Measurements from ENCODE around the gene CCR1. TPM values are rescaled to one million over a fixed set of nuclear protein-coding genes. Genes with fewer than 3 reads are reported as not detected.

CCR1 gene
- polyA plus RNA-seq, 1 of the 3 experiments (the other 2 are of a cell fraction), result not detected

GRCh38 chr3:46192939-46193338 lies 15.2 kb downstream of the CCR1 start:
- Histone ChIP-seq H3K9me2 (no peaks in the 10 kb centered on the region), H3K9me3 (no peaks in the 10 kb centered on the region), H4K20me1 (ENCODE audit: insufficient read depth) (no peaks in the 10 kb centered on the region), H3K9ac (no peak overlapping the region), H3K36me3 (replicated peaks in 1 of 2; ENCODE audit: control insufficient read depth in 1 of 2, insufficient read depth in 2 of 2, low read length in 1 of 2) (no peaks in the 10 kb centered on the region), H3F3A (replicated peaks; ENCODE audit: insufficient read depth) (no peaks in the 10 kb centered on the region), H3K4me1 (ENCODE audit: control insufficient read depth in 1 of 2, insufficient read depth in 2 of 2, low read depth in 1 of 2, low read length in 1 of 2) (no peaks in the 10 kb centered on the region), H3K79me2 (ENCODE audit: insufficient read depth) (no peaks in the 10 kb centered on the region), H2AFZ (ENCODE audit: low read depth) (no peak overlapping the region), H3K27ac (ENCODE audit: low read depth in 2 of 2, low read length in 1 of 2) (no peak overlapping the region), H3K27me3 (ENCODE audit: insufficient read depth) (no peaks in the 10 kb centered on the region; the same call in 1 of the 2 replicates), H3K4me2 (no peak overlapping the region), H3K4me3 (ENCODE audit: low read depth in 2 of 2, low read length in 1 of 2) (no peak overlapping the region)
- no peak for DNase-seq
- TF ChIP-seq RCOR1 (IDR thresholded peaks at IDR 0.05; ENCODE audit: low read length) (no peak), REST (IDR thresholded peaks at IDR 0.05; ENCODE audit: low read depth, low read length) (no peak), CHD2 (IDR thresholded peaks at IDR 0.05; ENCODE audit: low read length, partially characterized antibody) (no peak), NFIC (IDR thresholded peaks at IDR 0.05; ENCODE audit: borderline replicate concordance) (no peak), YY1 (IDR thresholded peaks at IDR 0.05; ENCODE audit: low read depth) (no peak), FOXJ3 (CRISPR knock-in tag; IDR thresholded peaks at IDR 0.05) (no peak), POLR2AphosphoS5 (IDR thresholded peaks at IDR 0.05; ENCODE audit: low read depth, low read length) (no peak), PBX3 (IDR thresholded peaks at IDR 0.05) (no peak), MXI1 (IDR thresholded peaks at IDR 0.05; ENCODE audit: low read depth, low read length) (no peak), EZH2phosphoT487 (IDR thresholded peaks at IDR 0.05; ENCODE audit: borderline replicate concordance, low read depth) (no peak), GABPA (IDR thresholded peaks at IDR 0.05; ENCODE audit: low read depth) (no peak), NRF1 (IDR thresholded peaks at IDR 0.05; ENCODE audit: low read depth, low read length) (no peak), CTCF (IDR thresholded peaks at IDR 0.05) (no peak), MAX (IDR thresholded peaks at IDR 0.05; ENCODE audit: low read depth) (no peak), GATA2 (CRISPR knock-in tag; IDR thresholded peaks at IDR 0.05) (no peak)
- 1% methylated on average over 5 of the region's 5 CpGs for WGBS (ENCODE audit: low lambda C conversion rate)
- POLR2A ChIA-PET, result no interaction called here
- CTCF ChIA-PET, result interaction anchor here (0.8 kb wide), 1 partner anchor 256 kb away, joined by 3 read pairs; no protein-coding TSS in a partner anchor

Measured in SK-N-SH (cell line).